Tibial nerve (tissue), 4 donors: Measurements from ENCODE around the gene C7orf33. TPM values are rescaled to one million over a fixed set of nuclear protein-coding genes. Genes with fewer than 3 reads are reported as not detected.
"Not testable (repeated sequence)": the region's sequence is repeated elsewhere in the genome, so short reads cannot be mapped to it uniquely, and the experiment has no call there.

Source experiments
- DNase-seq, 2 donors: peaks; one replicate each; pipeline ENCODE4 v3.0.0-alpha.2; 2019; ENCODE audit warnings: low spot score in 2 of 2
- H3K27ac ChIP-seq, 4 donors: fragments of 200-600 bp; sonication (generic) in 3 of 4; one replicate each; pipeline ENCODE4 v1.5.1; 2017 to 2019; ENCODE audit warnings: mild to moderate bottlenecking in 1 of 4
- H3K27me3 ChIP-seq, 2 donors: fragments of 200-600 bp; sonication (generic) in 1 of 2; one replicate each; pipeline versions ENCODE4 v1.5.1 to v1.6.0; 2017 to 2019
- H3K36me3 ChIP-seq, 3 donors: fragments of 200-600 bp; sonication (generic); one replicate each; pipeline ENCODE4 v1.5.1; 2018 to 2019
- H3K4me1 ChIP-seq, 4 donors: fragments of 200-600 bp; sonication (generic) in 3 of 4; one replicate each; pipeline ENCODE4 v1.5.1; 2017 to 2019
- H3K4me3 ChIP-seq, 4 donors: fragments of 200-600 bp; sonication (generic) in 3 of 4; one replicate each; pipeline ENCODE4 v1.5.1; 2017 to 2019; ENCODE audit warnings: mild to moderate bottlenecking in 1 of 4, moderate library complexity in 1 of 4
- H3K9me3 ChIP-seq, 4 donors: fragments of 200-600 bp; sonication (generic) in 3 of 4; one replicate each; pipeline ENCODE4 v1.5.1; 2017 to 2019
- EP300 ChIP-seq, 2 donors: sonication (generic); formaldehyde crosslinking; IDR thresholded peaks; one replicate each; pipeline ENCODE4 v1.6.1; 2017; ENCODE audit warnings: antibody characterized with exemption in 2 of 2, mild to moderate bottlenecking in 1 of 2
- POLR2A ChIP-seq, 2 donors: fragments of 450-650 bp; IDR thresholded peaks; one replicate each; pipeline ENCODE4 v1.6.1; 2017; ENCODE audit warnings: antibody characterized with exemption in 2 of 2, mild to moderate bottlenecking in 2 of 2, moderate library complexity in 2 of 2
- WGBS, 2 donors: methylation state at CpG; one replicate each; pipeline ENCODE4 v1.1.5; 2018; 5-methylcytosine and 5-hydroxymethylcytosine counted together
- total RNA-seq, 4 donors: library from RNA; depleted of rRNA; stranded (reverse); fragments of >200 nt; gene quantifications; one replicate each; pipeline ENCODE4 v1.1.0, GENCODE V29; 2016
- TF ChIP-seq, protein P1 (sequence below), 5 experiments: fragments of 200-600 bp in 3 of 5; fragments of 450-650 bp in 2 of 5; sonication (generic) in 3 of 5; IDR thresholded peaks; one replicate each; pipeline ENCODE4 v1.5.1; 2016 to 2019; ENCODE audit warnings: antibody characterized with exemption in 5 of 5, mild to moderate bottlenecking in 3 of 5, moderate library complexity in 2 of 5

Gene C7orf33
- total RNA-seq, 4 donors from 2014 or later = not detected

- Histone ChIP-seq H3K36me3 (no peaks in the 10 kb centered on the region), H3K27ac (no peak overlapping the region), H3K9me3 (no peaks in the 10 kb centered on the region), H3K4me3 (no peak overlapping the region), H3K4me1 (no peaks in the 10 kb centered on the region), H3K27me3 (peaks cover 0 to 11% of the 10 kb centered on the region in 2 donors)
- DNase-seq = no peak
- WGBS, 2 donors = 54 to 61% methylated on average over 3 of the region's 3 CpGs
- TF ChIP-seq, protein P1, sequence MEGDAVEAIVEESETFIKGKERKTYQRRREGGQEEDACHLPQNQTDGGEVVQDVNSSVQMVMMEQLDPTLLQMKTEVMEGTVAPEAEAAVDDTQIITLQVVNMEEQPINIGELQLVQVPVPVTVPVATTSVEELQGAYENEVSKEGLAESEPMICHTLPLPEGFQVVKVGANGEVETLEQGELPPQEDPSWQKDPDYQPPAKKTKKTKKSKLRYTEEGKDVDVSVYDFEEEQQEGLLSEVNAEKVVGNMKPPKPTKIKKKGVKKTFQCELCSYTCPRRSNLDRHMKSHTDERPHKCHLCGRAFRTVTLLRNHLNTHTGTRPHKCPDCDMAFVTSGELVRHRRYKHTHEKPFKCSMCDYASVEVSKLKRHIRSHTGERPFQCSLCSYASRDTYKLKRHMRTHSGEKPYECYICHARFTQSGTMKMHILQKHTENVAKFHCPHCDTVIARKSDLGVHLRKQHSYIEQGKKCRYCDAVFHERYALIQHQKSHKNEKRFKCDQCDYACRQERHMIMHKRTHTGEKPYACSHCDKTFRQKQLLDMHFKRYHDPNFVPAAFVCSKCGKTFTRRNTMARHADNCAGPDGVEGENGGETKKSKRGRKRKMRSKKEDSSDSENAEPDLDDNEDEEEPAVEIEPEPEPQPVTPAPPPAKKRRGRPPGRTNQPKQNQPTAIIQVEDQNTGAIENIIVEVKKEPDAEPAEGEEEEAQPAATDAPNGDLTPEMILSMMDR (IDR thresholded peaks at IDR 0.05) = no peak
- TF ChIP-seq EP300 (IDR thresholded peaks at IDR 0.05) = no peak
- TF ChIP-seq POLR2A (IDR thresholded peaks at IDR 0.05) = no peak
Observed at GRCh38 chr7:148587076-148587475, 3.5 kb upstream of the C7orf33 start.

- DNase-seq = no peak
- 47 to 53% methylated on average over 6 of the region's 6 CpGs for WGBS, 2 donors
- H3K9me3 ChIP-seq = no peaks in the 10 kb centered on the region
- no peak overlapping the region for H3K4me3 ChIP-seq
- H3K4me1 ChIP-seq = no peaks in the 10 kb centered on the region
- H3K27ac ChIP-seq = no peak overlapping the region
- H3K36me3 ChIP-seq = no peaks in the 10 kb centered on the region
- TF ChIP-seq, protein P1 (IDR thresholded peaks at IDR 0.05) = no peak
- TF ChIP-seq POLR2A (IDR thresholded peaks at IDR 0.05) (no peak), EP300 (IDR thresholded peaks at IDR 0.05) (no peak)
- H3K27me3 ChIP-seq = peaks cover 0 to 11% of the 10 kb centered on the region in 2 donors
Observed at GRCh38 chr7:148588168-148588567, 2.4 kb upstream of the C7orf33 start.

DNA sequence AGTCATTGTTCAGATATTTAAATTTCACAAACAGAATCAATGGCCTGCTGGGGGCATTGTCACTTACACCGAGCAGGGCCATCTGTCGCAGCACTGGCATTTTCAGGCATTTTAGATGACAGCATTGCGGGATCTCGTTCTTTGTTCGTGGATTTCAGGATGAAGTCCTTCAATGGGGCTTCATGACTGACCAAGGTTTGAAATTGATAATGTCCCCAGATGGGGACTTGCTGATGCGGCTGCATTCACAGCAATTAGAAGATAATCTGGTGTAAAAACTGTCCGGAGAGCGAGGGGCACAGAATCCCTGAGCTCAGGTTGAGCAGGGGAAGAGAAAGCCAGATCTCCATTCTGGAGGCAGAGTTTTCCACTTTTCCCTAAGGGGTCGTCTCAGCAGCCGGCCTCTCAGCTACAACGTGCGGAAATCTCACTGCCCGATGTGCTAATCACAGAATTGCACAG lies 1.9 kb upstream of the C7orf33 start:
- 65 to 74% methylated on average over 13 of the region's 13 CpGs for WGBS, 2 donors
- no peaks in the 10 kb centered on the region for H3K4me1 ChIP-seq
- peaks cover 0 to 11% of the 10 kb centered on the region in 2 donors for H3K27me3 ChIP-seq
- TF ChIP-seq EP300 (IDR thresholded peaks at IDR 0.05) (no peak), POLR2A (IDR thresholded peaks at IDR 0.05) (no peak)
- TF ChIP-seq, protein P1 (IDR thresholded peaks at IDR 0.05) = no peak
- H3K4me3 ChIP-seq = no peak overlapping the region
- no peak for DNase-seq
- H3K36me3 ChIP-seq = no peaks in the 10 kb centered on the region
- H3K9me3 ChIP-seq = no peaks in the 10 kb centered on the region
- H3K27ac ChIP-seq = no peak overlapping the region

DNA sequence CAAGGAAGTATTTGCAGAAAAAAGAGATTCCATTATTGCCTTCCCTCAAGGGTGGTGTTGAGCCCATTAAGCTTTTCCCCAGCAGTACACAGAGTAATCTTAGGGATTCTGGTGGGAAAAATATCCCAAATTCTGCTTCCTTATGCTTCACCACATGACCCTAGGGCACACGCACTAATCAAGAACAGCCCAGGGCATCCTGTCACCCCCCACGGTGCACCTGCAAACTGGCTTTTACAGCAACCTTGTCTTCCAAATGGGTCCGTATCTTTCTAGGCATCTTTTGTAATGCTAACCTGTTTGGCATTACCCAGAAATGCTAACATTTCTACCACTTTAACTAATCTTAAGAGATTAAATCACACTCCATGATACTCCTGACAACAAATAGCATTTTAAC lies 926 bp upstream of the C7orf33 start:
- Histone ChIP-seq H3K4me1 (no peaks in the 10 kb centered on the region), H3K9me3 (no peaks in the 10 kb centered on the region), H3K27me3 (peaks cover 0 to 11% of the 10 kb centered on the region in 2 donors), H3K4me3 (no peak overlapping the region), H3K36me3 (no peaks in the 10 kb centered on the region), H3K27ac (no peak overlapping the region)
- 53 to 65% methylated on average over 3 of the region's 3 CpGs for WGBS, 2 donors
- TF ChIP-seq POLR2A (IDR thresholded peaks at IDR 0.05) (no peak), EP300 (IDR thresholded peaks at IDR 0.05) (no peak)
- TF ChIP-seq, protein P1 (IDR thresholded peaks at IDR 0.05) = no peak
- DNase-seq = no peak

GRCh38 chr7:148596354-148596753 lies 5.8 kb downstream of the C7orf33 start:
- not testable (repeated sequence) for H3K4me1 ChIP-seq, H3K27me3 ChIP-seq, DNase-seq, H3K27ac ChIP-seq, H3K9me3 ChIP-seq, H3K4me3 ChIP-seq, H3K36me3 ChIP-seq
- WGBS, 2 donors = 90 to 95% methylated on average over 3 of the region's 3 CpGs

GRCh38 chr7:148598351-148598750 lies 7.8 kb downstream of the C7orf33 start:
- Histone ChIP-seq H3K9me3 (peaks cover 0 to 5% (median 0%) of the 10 kb centered on the region in 4 donors), H3K4me1 (no peaks in the 10 kb centered on the region), H3K27ac (no peak overlapping the region), H3K36me3 (no peaks in the 10 kb centered on the region), H3K27me3 (no peaks in the 10 kb centered on the region), H3K4me3 (no peak overlapping the region)
- DNase-seq = no peak
- 79 to 88% methylated on average over 3 of the region's 3 CpGs for WGBS, 2 donors
- TF ChIP-seq, protein P1 (IDR thresholded peaks at IDR 0.05) = no peak
- TF ChIP-seq POLR2A (IDR thresholded peaks at IDR 0.05) (no peak), EP300 (IDR thresholded peaks at IDR 0.05) (no peak)
